ENCODE measurements around the gene C17orf113.

GRCh38 chr17:42016941-42017865 is 33.2 kb downstream of the C17orf113 start, which contains the start of gene DNAJC7:
- peak in 1 of 5 experiments; percentile 24 for TF ChIP-seq CTCF (IDR thresholded peaks at IDR 0.05 in 4 of 5, conservative IDR thresholded peaks at IDR 0.05 in 1 of 5)
- TF ChIP-seq POLR2A (IDR thresholded peaks at IDR 0.05), result peak; percentile 63 to 70
